Activated T-cell treated with anti-CD3 and anti-CD28 coated beads for 24 hours (primary cell): ENCODE data around the gene TEKTIP1.

Experiments used
- DNase-seq: peaks from one replicate; pipeline ENCODE4 v3.0.0-alpha.2; 2020; ENCODE audit warnings: low read depth

Gene TEKTIP1

GRCh38 chr19:3537438-3538240 is 1.3 kb upstream of the TEKTIP1 start:
- no peak for DNase-seq

GRCh38 chr19:3538258-3538929 is 580 bp upstream of the TEKTIP1 start:
- DNase-seq = no peak

GRCh38 chr19:3539756-3540118 is 763 bp downstream of the TEKTIP1 start:
- no peak for DNase-seq

- DNase-seq = no peak
Measured at GRCh38 chr19:3543150-3544057, 4.4 kb downstream of the TEKTIP1 start.

- DNase-seq = no peak
Measured at GRCh38 chr19:3544058-3544376, 5.0 kb downstream of the TEKTIP1 start.

- DNase-seq = peak; percentile 73
Measured at GRCh38 chr19:3544742-3545668, 6.0 kb downstream of the TEKTIP1 start.

GRCh38 chr19:3545669-3546034 is 6.7 kb downstream of the TEKTIP1 start:
- DNase-seq = no peak

- DNase-seq = no peak
Measured at GRCh38 chr19:3546119-3546518, 7.1 kb downstream of the TEKTIP1 start.

- DNase-seq = no peak
Measured at GRCh38 chr19:3547301-3547731, 8.3 kb downstream of the TEKTIP1 start.

GRCh38 chr19:3547767-3548282 is 8.9 kb downstream of the TEKTIP1 start:
- DNase-seq = no peak

GRCh38 chr19:3548606-3549005 is 9.6 kb downstream of the TEKTIP1 start:
- DNase-seq = no peak

GRCh38 chr19:3549816-3550215 is 10.8 kb downstream of the TEKTIP1 start:
- no peak for DNase-seq

GRCh38 chr19:3550947-3551791 is 12.2 kb downstream of the TEKTIP1 start:
- DNase-seq = no peak

- DNase-seq = no peak
Measured at GRCh38 chr19:3551792-3552095, 12.8 kb downstream of the TEKTIP1 start.

GRCh38 chr19:3554254-3555083 is 15.5 kb downstream of the TEKTIP1 start:
- DNase-seq = no peak

GRCh38 chr19:3555653-3556422 is 16.9 kb downstream of the TEKTIP1 start:
- no peak for DNase-seq

GRCh38 chr19:3556423-3556977 is 17.5 kb downstream of the TEKTIP1 start:
- no peak for DNase-seq

- DNase-seq = peak; percentile 59
Measured at GRCh38 chr19:3556978-3557460, 18.0 kb downstream of the TEKTIP1 start.
